ENCODE measurements around the gene SH3RF1. TPM values are rescaled to one million over a fixed set of nuclear protein-coding genes. Genes with fewer than 3 reads are reported as not detected.

SH3RF1 gene
- total and polyA plus RNA-seq, 8 donors = 3.4 to 47.8 (median 18.9) TPM

DNA sequence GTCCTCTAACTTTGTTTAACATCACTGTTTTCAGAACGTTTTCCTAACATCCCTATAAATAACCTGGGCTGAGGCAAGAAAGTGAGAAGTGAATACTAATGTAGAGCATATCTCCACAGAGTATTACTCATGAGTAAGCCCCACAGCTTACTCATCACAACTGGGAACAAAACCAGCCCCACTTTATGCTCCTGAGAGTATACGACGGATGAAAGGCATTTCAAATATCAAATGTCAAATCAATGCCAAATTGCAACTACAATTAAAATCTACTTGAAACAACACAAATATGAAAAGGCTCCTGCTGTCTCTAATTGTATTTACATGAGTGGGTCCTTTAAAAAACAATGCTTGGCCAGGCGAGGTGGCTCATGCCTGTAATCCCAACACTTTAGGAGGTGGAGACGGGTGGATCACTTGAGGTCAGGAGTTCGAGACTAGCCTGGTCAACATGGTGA lies 41.2 kb downstream of the SH3RF1 start:
- Histone ChIP-seq H3K9me3 (no peaks in the 10 kb centered on the region), H3K4me3 (no peak overlapping the region), H3K27me3 (no peaks in the 10 kb centered on the region), H3K4me1 (peaks cover 0 to 55% (median 18%) of the 10 kb centered on the region in 4 donors), H3K36me3 (no peaks in the 10 kb centered on the region), H3K27ac (peak overlapping the region in 4 of 5 donors; percentile 14 to 56 (median 30))
- 47 to 56% (median 52%) methylated on average over 6 of the region's 6 CpGs for WGBS, 5 donors
- DNase-seq = no peak
- intact Hi-C loops (cut with DNase I; ENCODE audit: low total_unique reads) = no loop called here
- TF ChIP-seq EP300 (IDR thresholded peaks at IDR 0.05) (no peak), POLR2AphosphoS5 (IDR thresholded peaks at IDR 0.05) (peak in 2 of 3 donors; percentile 11 to 81)

- Histone ChIP-seq H3K36me3 (no peaks in the 10 kb centered on the region), H3K27me3 (no peaks in the 10 kb centered on the region), H3K27ac (no peak overlapping the region), H3K9me3 (no peaks in the 10 kb centered on the region), H3K4me1 (peaks cover 0 to 44% (median 19%) of the 10 kb centered on the region in 4 donors), H3K4me3 (no peak overlapping the region)
- 82 to 98% (median 86%) methylated on average over 1 of the region's 1 CpG for WGBS, 5 donors
- TF ChIP-seq CTCF (IDR thresholded peaks at IDR 0.05) (no peak), POLR2A (IDR thresholded peaks at IDR 0.05) (no peak), EP300 (IDR thresholded peaks at IDR 0.05) (no peak), POLR2AphosphoS5 (IDR thresholded peaks at IDR 0.05) (no peak)
- no peak for DNase-seq
- intact Hi-C loops (cut with DNase I; ENCODE audit: low total_unique reads) = no loop called here
Observed at GRCh38 chr4:169228076-169228475, 42.7 kb downstream of the SH3RF1 start.

DNA sequence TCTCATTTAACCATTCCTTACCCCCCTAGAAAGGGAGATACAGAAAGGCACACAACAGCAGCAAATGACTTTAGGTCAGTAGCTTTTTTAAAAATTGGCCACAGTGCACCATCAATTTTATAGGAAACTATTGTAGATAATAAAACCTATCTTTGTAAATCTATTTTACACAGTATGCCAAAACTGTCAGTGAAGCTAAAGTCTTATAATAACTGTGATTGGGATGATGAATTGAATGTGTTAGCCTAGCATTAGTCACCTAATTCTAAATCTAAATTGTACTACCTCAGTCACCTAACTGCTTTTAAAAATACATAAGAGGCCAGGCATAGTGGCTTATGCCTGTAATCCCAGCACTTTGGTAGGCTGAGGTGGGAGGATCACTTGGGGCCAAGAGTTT lies 44.2 kb downstream of the SH3RF1 start:
- intact Hi-C loops (cut with DNase I; ENCODE audit: low total_unique reads) = no loop called here

GRCh38 chr4:169225812-169226211 lies 44.9 kb downstream of the SH3RF1 start:
- H3K27me3 ChIP-seq = no peaks in the 10 kb centered on the region
- intact Hi-C loops (cut with DNase I; ENCODE audit: low total_unique reads) = no loop called here
- whole genome bisulfite sequencing, 5 donors = 34 to 53% (median 47%) methylated on average over 2 of the region's 2 CpGs
- H3K36me3 ChIP-seq = no peaks in the 10 kb centered on the region
- TF ChIP-seq POLR2AphosphoS5 (IDR thresholded peaks at IDR 0.05) = no peak
- TF ChIP-seq POLR2A (IDR thresholded peaks at IDR 0.05) = no peak
- no peak for TF ChIP-seq EP300 (IDR thresholded peaks at IDR 0.05)
- TF ChIP-seq CTCF (IDR thresholded peaks at IDR 0.05) = no peak
- no peak for DNase-seq
- peaks cover 0 to 47% (median 23%) of the 10 kb centered on the region in 4 donors for H3K4me1 ChIP-seq
- no peak overlapping the region for H3K4me3 ChIP-seq
- H3K27ac ChIP-seq = peak overlapping the region in 3 of 5 donors; percentile 11 to 46 (median 42)
- H3K9me3 ChIP-seq = no peaks in the 10 kb centered on the region

More for the DNA sequence above, 44.2 kb downstream of the SH3RF1 start:
- DNase-seq = no peak
- H3K27ac ChIP-seq = no peak overlapping the region
- H3K27me3 ChIP-seq = no peaks in the 10 kb centered on the region
- no peaks in the 10 kb centered on the region for H3K36me3 ChIP-seq
- no peak for TF ChIP-seq EP300 (IDR thresholded peaks at IDR 0.05)
- no peak for TF ChIP-seq POLR2A (IDR thresholded peaks at IDR 0.05)
- no peak for TF ChIP-seq POLR2AphosphoS5 (IDR thresholded peaks at IDR 0.05)
- no peak for TF ChIP-seq CTCF (IDR thresholded peaks at IDR 0.05)
- H3K9me3 ChIP-seq = no peaks in the 10 kb centered on the region
- peaks cover 0 to 44% (median 20%) of the 10 kb centered on the region in 4 donors for H3K4me1 ChIP-seq
- H3K4me3 ChIP-seq = no peak overlapping the region

DNA sequence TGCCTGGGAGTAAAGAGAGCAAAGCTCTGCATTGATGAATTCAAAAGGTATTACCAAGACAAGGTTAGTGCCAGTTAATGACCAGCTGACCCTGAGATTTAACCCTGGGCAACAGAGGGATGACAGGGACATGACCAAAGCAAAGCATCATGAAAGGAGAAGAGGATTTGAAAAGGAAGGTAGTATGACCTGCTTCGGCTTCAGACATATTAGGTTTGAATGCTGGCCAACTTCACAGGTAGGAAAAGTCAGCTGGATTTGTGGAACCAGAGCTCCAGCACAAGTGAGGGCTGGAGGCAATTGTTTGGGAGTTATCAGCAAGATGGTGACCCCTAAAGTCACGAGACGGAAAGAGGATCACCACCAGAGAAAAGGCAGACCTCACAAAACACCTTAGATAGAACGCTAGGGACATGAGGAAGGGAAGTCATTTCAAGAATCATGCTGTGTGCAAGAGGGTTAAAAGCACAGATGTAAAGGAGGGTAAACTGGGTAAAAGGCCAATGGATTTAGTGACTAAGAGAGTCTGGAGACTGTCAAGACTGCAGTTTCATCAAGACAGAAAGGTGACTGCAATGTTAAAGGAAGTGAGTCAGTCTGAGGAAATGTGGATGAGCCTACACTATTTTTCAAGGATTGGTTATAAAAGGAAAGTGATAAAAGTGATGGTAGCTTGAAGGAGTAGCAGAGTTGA lies 45.6 kb downstream of the SH3RF1 start:
- peak in 1 of 2 donors; percentile 42 for DNase-seq
- Histone ChIP-seq H3K27ac (peak overlapping the region in 3 of 5 donors; percentile 11 to 46 (median 42)), H3K36me3 (no peaks in the 10 kb centered on the region), H3K27me3 (no peaks in the 10 kb centered on the region), H3K4me1 (peaks cover 0 to 53% (median 26%) of the 10 kb centered on the region in 4 donors), H3K9me3 (no peaks in the 10 kb centered on the region), H3K4me3 (no peak overlapping the region)
- intact Hi-C loops (cut with DNase I; ENCODE audit: low total_unique reads) = no loop called here
- TF ChIP-seq POLR2A (IDR thresholded peaks at IDR 0.05) = no peak
- TF ChIP-seq POLR2AphosphoS5 (IDR thresholded peaks at IDR 0.05) = peak in 1 of 3 donors; percentile 86
- WGBS, 5 donors = 89 to 94% (median 90%) methylated on average over 4 of the region's 4 CpGs
